Measurements from ENCODE around the gene PTPRD.

The PTPRD gene

GRCh38 chr9:10447036-10447435, 165.8 kb downstream of the PTPRD start:
- no peak overlapping the region for H3K27ac ChIP-seq

GRCh38 chr9:10443868-10444204, 169.0 kb downstream of the PTPRD start:
- no peaks in the 10 kb centered on the region for H3K9me3 ChIP-seq (ENCODE audit: low read depth, low read length)
- no peak for TF ChIP-seq EZH2 (IDR thresholded peaks at IDR 0.05)
- TF ChIP-seq FOXP2 (optimal IDR thresholded peaks at IDR 0.05; ENCODE audit: control extremely low read depth, extremely low read length, insufficient read depth) = no peak
- TF ChIP-seq POLR2AphosphoS5 (IDR thresholded peaks at IDR 0.05; ENCODE audit: borderline replicate concordance, low read depth, low read length) = no peak
- H3K27ac ChIP-seq = no peak overlapping the region
- DNase-seq (ENCODE audit: low read depth, low spot score) = no peak
- no peaks in the 10 kb centered on the region for H3K36me3 ChIP-seq (ENCODE audit: insufficient read depth, low read length)
- H3K9ac ChIP-seq (ENCODE audit: insufficient read length) = no peak overlapping the region
- H3K4me3 ChIP-seq = no peak overlapping the region

More at GRCh38 chr9:10447036-10447435, 165.8 kb downstream of the PTPRD start:
- Histone ChIP-seq H3K9me3 (ENCODE audit: low read depth, low read length) (no peaks in the 10 kb centered on the region), H3K9ac (ENCODE audit: insufficient read length) (no peak overlapping the region), H3K36me3 (ENCODE audit: insufficient read depth, low read length) (no peaks in the 10 kb centered on the region), H3K4me3 (no peak overlapping the region)
- no peak for DNase-seq (ENCODE audit: low read depth, low spot score)
- TF ChIP-seq POLR2AphosphoS5 (IDR thresholded peaks at IDR 0.05; ENCODE audit: borderline replicate concordance, low read depth, low read length) = no peak
- TF ChIP-seq FOXP2 (optimal IDR thresholded peaks at IDR 0.05; ENCODE audit: control extremely low read depth, extremely low read length, insufficient read depth) = no peak
- no peak for TF ChIP-seq EZH2 (IDR thresholded peaks at IDR 0.05)

DNA sequence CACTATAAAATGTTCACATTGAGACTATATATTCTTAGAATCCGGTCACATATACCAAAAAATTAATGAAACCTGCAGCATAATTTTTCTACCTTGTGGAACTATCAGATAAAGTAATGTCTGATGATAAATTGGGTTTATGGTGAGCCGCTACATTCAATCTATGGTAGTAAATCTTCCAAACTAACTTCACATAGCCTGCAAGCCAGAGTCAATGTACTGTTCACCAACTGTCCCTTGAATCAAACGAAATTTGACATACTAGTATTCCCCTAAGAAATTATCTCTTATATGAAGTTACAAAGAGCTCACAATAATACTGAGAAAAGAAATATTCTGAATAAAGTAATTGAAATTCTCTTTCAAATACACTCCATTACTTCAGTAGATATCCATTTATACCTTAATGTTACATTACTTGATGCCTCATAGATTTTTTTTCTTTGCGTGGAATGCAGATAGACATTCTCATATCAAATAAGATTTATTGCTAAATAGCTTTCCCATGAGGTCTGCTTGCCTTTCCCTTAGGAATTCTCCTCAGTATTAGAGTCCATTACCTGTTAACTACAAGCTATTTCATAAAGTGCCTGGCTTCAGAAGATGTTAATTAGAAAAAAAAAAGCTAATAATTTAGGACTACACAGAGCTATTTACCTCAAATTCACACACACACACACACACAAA, 169.5 kb downstream of the PTPRD start:
- H3K27ac ChIP-seq = no peak overlapping the region
- H3K9ac ChIP-seq (ENCODE audit: insufficient read length) = no peak overlapping the region
- DNase-seq (ENCODE audit: low read depth, low spot score) = no peak
- no peak for TF ChIP-seq FOXP2 (optimal IDR thresholded peaks at IDR 0.05; ENCODE audit: control extremely low read depth, extremely low read length, insufficient read depth)
- TF ChIP-seq POLR2AphosphoS5 (IDR thresholded peaks at IDR 0.05; ENCODE audit: borderline replicate concordance, low read depth, low read length) = no peak
- TF ChIP-seq EZH2 (IDR thresholded peaks at IDR 0.05) = no peak
- no peak overlapping the region for H3K4me3 ChIP-seq
- no peaks in the 10 kb centered on the region for H3K9me3 ChIP-seq (ENCODE audit: low read depth, low read length)
- no peaks in the 10 kb centered on the region for H3K36me3 ChIP-seq (ENCODE audit: insufficient read depth, low read length)

- Histone ChIP-seq H3K36me3 (ENCODE audit: insufficient read depth, low read length) (no peaks in the 10 kb centered on the region), H3K9me3 (ENCODE audit: low read depth, low read length) (no peaks in the 10 kb centered on the region), H3K4me3 (no peak overlapping the region), H3K27ac (no peak overlapping the region), H3K9ac (ENCODE audit: insufficient read length) (no peak overlapping the region)
- no peak for DNase-seq (ENCODE audit: low read depth, low spot score)
- TF ChIP-seq FOXP2 (optimal IDR thresholded peaks at IDR 0.05; ENCODE audit: control extremely low read depth, extremely low read length, insufficient read depth) (no peak), POLR2AphosphoS5 (IDR thresholded peaks at IDR 0.05; ENCODE audit: borderline replicate concordance, low read depth, low read length) (no peak), EZH2 (IDR thresholded peaks at IDR 0.05) (no peak)
Observed at GRCh38 chr9:10438955-10439354, 173.8 kb downstream of the PTPRD start.

- H3K36me3 ChIP-seq (ENCODE audit: insufficient read depth, low read length) = no peaks in the 10 kb centered on the region
- no peak overlapping the region for H3K9ac ChIP-seq (ENCODE audit: insufficient read length)
- H3K9me3 ChIP-seq (ENCODE audit: low read depth, low read length) = no peaks in the 10 kb centered on the region
- no peak overlapping the region for H3K4me3 ChIP-seq
- TF ChIP-seq FOXP2 (optimal IDR thresholded peaks at IDR 0.05; ENCODE audit: control extremely low read depth, extremely low read length, insufficient read depth) (no peak), EZH2 (IDR thresholded peaks at IDR 0.05) (no peak), POLR2AphosphoS5 (IDR thresholded peaks at IDR 0.05; ENCODE audit: borderline replicate concordance, low read depth, low read length) (no peak)
- no peak for DNase-seq (ENCODE audit: low read depth, low spot score)
- no peak overlapping the region for H3K27ac ChIP-seq
Observed at GRCh38 chr9:10436756-10437155, 176.0 kb downstream of the PTPRD start.

DNA sequence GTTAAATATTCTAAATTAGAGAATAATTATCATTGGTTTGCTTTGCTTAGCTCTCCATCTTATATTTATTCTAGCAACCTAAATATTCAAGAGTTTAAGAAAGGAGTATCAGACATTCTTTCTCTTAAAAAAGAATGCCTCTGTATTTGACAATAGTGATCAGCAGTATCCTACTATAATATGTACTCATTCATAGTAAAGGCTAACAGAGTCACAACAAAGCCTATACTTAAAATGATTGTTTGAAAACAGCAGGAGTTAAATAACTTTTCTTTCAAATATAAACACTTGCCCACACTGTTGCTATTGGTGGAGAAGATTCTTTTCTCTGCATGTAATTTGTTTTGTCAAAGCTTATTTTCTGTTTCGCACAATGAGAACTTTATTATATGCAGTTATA, 178.4 kb downstream of the PTPRD start:
- Histone ChIP-seq H3K9ac (ENCODE audit: insufficient read length) (no peak overlapping the region), H3K4me3 (no peak overlapping the region), H3K9me3 (ENCODE audit: low read depth, low read length) (no peaks in the 10 kb centered on the region), H3K36me3 (ENCODE audit: insufficient read depth, low read length) (no peaks in the 10 kb centered on the region), H3K27ac (no peak overlapping the region)
- no peak for DNase-seq (ENCODE audit: low read depth, low spot score)
- TF ChIP-seq FOXP2 (optimal IDR thresholded peaks at IDR 0.05; ENCODE audit: control extremely low read depth, extremely low read length, insufficient read depth) (no peak), EZH2 (IDR thresholded peaks at IDR 0.05) (no peak), POLR2AphosphoS5 (IDR thresholded peaks at IDR 0.05; ENCODE audit: borderline replicate concordance, low read depth, low read length) (no peak)

- Histone ChIP-seq H3K9ac (ENCODE audit: insufficient read length) (no peak overlapping the region), H3K9me3 (ENCODE audit: low read depth, low read length) (peaks cover 2% of the 10 kb centered on the region; the same call in 1 of the 2 replicates), H3K36me3 (ENCODE audit: insufficient read depth, low read length) (no peaks in the 10 kb centered on the region), H3K27ac (no peak overlapping the region), H3K4me3 (no peak overlapping the region)
- DNase-seq (ENCODE audit: low read depth, low spot score) = no peak
- TF ChIP-seq POLR2AphosphoS5 (IDR thresholded peaks at IDR 0.05; ENCODE audit: borderline replicate concordance, low read depth, low read length) (no peak), EZH2 (IDR thresholded peaks at IDR 0.05) (no peak), FOXP2 (optimal IDR thresholded peaks at IDR 0.05; ENCODE audit: control extremely low read depth, extremely low read length, insufficient read depth) (no peak)
Observed at GRCh38 chr9:10411272-10411671, 201.5 kb downstream of the PTPRD start.

- no peaks in the 10 kb centered on the region for H3K9me3 ChIP-seq (ENCODE audit: low read depth, low read length)
- H3K27ac ChIP-seq = no peak overlapping the region
- TF ChIP-seq EZH2 (IDR thresholded peaks at IDR 0.05) (no peak), POLR2AphosphoS5 (IDR thresholded peaks at IDR 0.05; ENCODE audit: borderline replicate concordance, low read depth, low read length) (no peak)
Observed at GRCh38 chr9:10403283-10403682, 209.5 kb downstream of the PTPRD start.

GRCh38 chr9:10396615-10397014, 216.2 kb downstream of the PTPRD start:
- DNase-seq (ENCODE audit: low read depth, low spot score) = no peak
- TF ChIP-seq FOXP2 (optimal IDR thresholded peaks at IDR 0.05; ENCODE audit: control extremely low read depth, extremely low read length, insufficient read depth) (no peak), POLR2AphosphoS5 (IDR thresholded peaks at IDR 0.05; ENCODE audit: borderline replicate concordance, low read depth, low read length) (no peak), EZH2 (IDR thresholded peaks at IDR 0.05) (no peak)
- no peak overlapping the region for H3K9ac ChIP-seq (ENCODE audit: insufficient read length)
- no peak overlapping the region for H3K27ac ChIP-seq
- no peak overlapping the region for H3K4me3 ChIP-seq
- no peaks in the 10 kb centered on the region for H3K9me3 ChIP-seq (ENCODE audit: low read depth, low read length)
- no peaks in the 10 kb centered on the region for H3K36me3 ChIP-seq (ENCODE audit: insufficient read depth, low read length)

More at GRCh38 chr9:10403283-10403682, 209.5 kb downstream of the PTPRD start:
- no peak overlapping the region for H3K4me3 ChIP-seq
- DNase-seq (ENCODE audit: low read depth, low spot score) = no peak
- no peaks in the 10 kb centered on the region for H3K36me3 ChIP-seq (ENCODE audit: insufficient read depth, low read length)
- no peak overlapping the region for H3K9ac ChIP-seq (ENCODE audit: insufficient read length)
